Caco-2 (cell line): Measurements from ENCODE around the gene CENPF. TPM values are rescaled to one million over a fixed set of nuclear protein-coding genes. Genes with fewer than 3 reads are reported as not detected.
"Not testable (repeated sequence)": the region's sequence is repeated elsewhere in the genome, so short reads cannot be mapped to it uniquely, and the experiment has no call there.

Experiments
- BruUV-seq: library from RNA; stranded (reverse); fragments of 400-500 nt; replicated peaks from 2 replicates; lab custom pipeline; 2021; lab: Mats Ljungman, UMichigan
- CTCF ChIA-PET: fragments of 300-600 bp; sonication (Branson Sonifier 250); formaldehyde crosslinking; loops from one replicate; lab custom pipeline; 2022; ENCODE audit warnings: antibody characterized with exemption; lab: Charles Lee
- POLR2A ChIA-PET: fragments of 300-600 bp; sonication (Branson Sonifier 250); formaldehyde crosslinking; loops from one replicate; lab custom pipeline; 2022; ENCODE audit warnings: antibody characterized with exemption; lab: Charles Lee
- DNase-seq, 2 experiments: peaks; one replicate each; pipeline versions ENCODE4 v3.0.0 to v3.0.0-alpha.2; 2020 to 2022
- H3K27me3 ChIP-seq: replicated peaks from 2 replicates; pipeline ENCODE4 v1.6.0; 2011; ENCODE audit warnings: low read length; ENCODE audit not compliant: control insufficient read depth, insufficient read depth
- H3K36me3 ChIP-seq: 2 replicates; pipeline ENCODE4 v1.5.1; 2011; ENCODE audit warnings: low read length; ENCODE audit not compliant: control insufficient read depth, insufficient read depth
- H3K4me1 ChIP-seq: fragments of 250-450 bp; sonication (Bioruptor Pico); 2 replicates; pipeline ENCODE4 v1.5.1; 2020; ENCODE audit warnings: mild to moderate bottlenecking
- H3K4me3 ChIP-seq: 2 replicates; pipeline ENCODE4 v1.5.1; 2011; ENCODE audit warnings: low read depth, mild to moderate bottlenecking, control low read depth, low read length
- H3K9me3 ChIP-seq: fragments of 250-450 bp; sonication (Bioruptor Pico); 2 replicates; pipeline ENCODE4 v1.5.1; 2020; ENCODE audit warnings: mild to moderate bottlenecking, moderate library complexity
- H3K27ac Mint-ChIP-seq: one replicate; pipeline ENCODE4 v1.8.0; 2022; ENCODE audit warnings: mixed read lengths; ENCODE audit not compliant: unreplicated experiment
- H3K27me3 Mint-ChIP-seq: one replicate; pipeline ENCODE4 v1.8.0; 2022; ENCODE audit warnings: mixed read lengths; ENCODE audit not compliant: insufficient read depth, unreplicated experiment
- H3K36me3 Mint-ChIP-seq: one replicate; pipeline ENCODE4 v1.8.0; 2022; ENCODE audit warnings: mild to moderate bottlenecking, mixed read lengths; ENCODE audit not compliant: insufficient read depth, unreplicated experiment
- H3K4me1 Mint-ChIP-seq: one replicate; pipeline ENCODE4 v1.8.0; 2022; ENCODE audit warnings: low read depth, mixed read lengths; ENCODE audit not compliant: unreplicated experiment
- H3K4me3 Mint-ChIP-seq: one replicate; pipeline ENCODE4 v1.8.0; 2022; ENCODE audit warnings: mild to moderate bottlenecking, moderate library complexity, mixed read lengths; ENCODE audit not compliant: unreplicated experiment
- H3K9me3 Mint-ChIP-seq: one replicate; pipeline ENCODE4 v1.8.0; 2022; ENCODE audit warnings: mixed read lengths; ENCODE audit not compliant: unreplicated experiment
- CTCF ChIP-seq, 2 experiments: fragments of 200-600 bp in 1 of 2; IDR thresholded peaks; 1 replicate in 1 of 2; 2 replicates in 1 of 2; pipeline versions ENCODE4 v1.5.1 to v1.8.0; 2011 to 2022; ENCODE audit warnings: antibody characterized with exemption in 1 of 2, control low read depth in 1 of 2, inconsistent platforms in 1 of 2, low read depth in 1 of 2, low read length in 1 of 2, mild to moderate bottlenecking in 1 of 2, moderate library complexity in 1 of 2; ENCODE audit not compliant: insufficient read depth in 1 of 2, severe bottlenecking in 1 of 2, unreplicated experiment in 1 of 2
- intact Hi-C: fragments of 100-400 bp; cut with micrococcal nuclease; formaldehyde crosslinking; loops from one replicate; pipeline ENCODE4 v1.10.0; 2022; ENCODE audit not compliant: unreplicated experiment
- total RNA-seq: library from RNA; stranded (reverse); gene quantifications from 2 replicates; pipeline ENCODE4 v1.2.3, GENCODE V29; 2022

CENPF gene
- total RNA-seq, 1 experiment from 2014 or later, result 145 TPM

GRCh38 chr1:214603819-214604252 lies 841 bp downstream of the CENPF start:
- Histone ChIP-seq H3K9me3 (no peaks in the 10 kb centered on the region), H3K4me3 (peak overlapping the region; percentile 78), H3K27me3 (no peaks in the 10 kb centered on the region), H3K36me3 (peaks cover 2% of the 10 kb centered on the region; the same call in 1 of the 2 replicates), H3K4me1 (peaks cover 14% of the 10 kb centered on the region; the same call in 1 of the 2 replicates)
- H3K27ac Mint-ChIP-seq, result peak overlapping the region; percentile 98
- ChIA-PET POLR2A (interaction anchor here (0.7 to 0.9 kb wide), 2 partner anchors 249 to 546 kb away, joined by 3 to 4 read pairs; no protein-coding TSS in a partner anchor), CTCF (no interaction called here)
- no TSS peak for BruUV-seq
- H3K9me3 Mint-ChIP-seq, result no peaks in the 10 kb centered on the region
- no peaks in the 10 kb centered on the region for H3K27me3 Mint-ChIP-seq
- peaks cover 19% of the 10 kb centered on the region for H3K4me1 Mint-ChIP-seq
- TF ChIP-seq CTCF (IDR thresholded peaks at IDR 0.05; ENCODE audit: insufficient read depth in 1 of 2, low read depth in 1 of 2, low read length in 1 of 2, severe bottlenecking in 1 of 2, unreplicated experiment in 1 of 2), result no peak
- no peak for DNase-seq
- H3K36me3 Mint-ChIP-seq, result peaks cover 31% of the 10 kb centered on the region
- intact Hi-C loops, result loop anchor here (5.0 kb wide), 2 partner anchors 97 to 272 kb away; no protein-coding TSS in a partner anchor
- H3K4me3 Mint-ChIP-seq, result peak overlapping the region; percentile 97

DNA sequence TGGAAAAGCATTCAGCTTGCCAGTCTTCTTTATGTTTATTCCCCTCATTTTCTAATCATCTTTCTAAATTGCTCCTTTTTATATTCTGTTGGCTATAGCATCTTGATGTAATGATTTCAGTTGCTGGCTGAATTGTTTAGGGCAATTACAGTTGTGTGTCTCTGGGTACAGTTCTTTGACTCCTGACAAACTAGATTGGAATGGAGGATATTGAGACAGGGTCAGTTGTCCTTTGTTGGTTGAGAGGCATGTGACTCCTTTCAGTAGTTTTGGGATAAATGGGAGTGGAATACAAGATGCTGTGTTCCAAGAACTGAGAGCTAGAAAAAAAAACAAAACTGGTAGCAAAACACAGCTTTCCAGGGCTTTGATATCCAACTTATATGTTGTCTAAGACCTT lies 1.5 kb downstream of the CENPF start:
- Histone ChIP-seq H3K9me3 (no peaks in the 10 kb centered on the region), H3K4me1 (peaks cover 14% of the 10 kb centered on the region; the same call in 1 of the 2 replicates), H3K4me3 (peak overlapping the region; percentile 78), H3K27me3 (no peaks in the 10 kb centered on the region), H3K36me3 (peaks cover 2% of the 10 kb centered on the region; the same call in 1 of the 2 replicates)
- POLR2A ChIA-PET, result interaction anchor here (0.9 kb wide), 1 partner anchor 249 kb away, joined by 3 read pairs; no protein-coding TSS in a partner anchor
- BruUV-seq, result no TSS peak
- Mint-ChIP-seq H3K27me3 (no peaks in the 10 kb centered on the region), H3K4me1 (peaks cover 19% of the 10 kb centered on the region), H3K36me3 (peaks cover 38% of the 10 kb centered on the region), H3K27ac (peak overlapping the region; percentile 98), H3K9me3 (peaks cover 6% of the 10 kb centered on the region), H3K4me3 (peak overlapping the region; percentile 97)
- intact Hi-C loops, result loop anchor here (5.0 kb wide), 2 partner anchors 97 to 272 kb away; no protein-coding TSS in a partner anchor
- DNase-seq, result no peak
- no peak for TF ChIP-seq CTCF (IDR thresholded peaks at IDR 0.05; ENCODE audit: insufficient read depth in 1 of 2, low read depth in 1 of 2, low read length in 1 of 2, severe bottlenecking in 1 of 2, unreplicated experiment in 1 of 2)
- CTCF ChIA-PET, result no interaction called here

DNA sequence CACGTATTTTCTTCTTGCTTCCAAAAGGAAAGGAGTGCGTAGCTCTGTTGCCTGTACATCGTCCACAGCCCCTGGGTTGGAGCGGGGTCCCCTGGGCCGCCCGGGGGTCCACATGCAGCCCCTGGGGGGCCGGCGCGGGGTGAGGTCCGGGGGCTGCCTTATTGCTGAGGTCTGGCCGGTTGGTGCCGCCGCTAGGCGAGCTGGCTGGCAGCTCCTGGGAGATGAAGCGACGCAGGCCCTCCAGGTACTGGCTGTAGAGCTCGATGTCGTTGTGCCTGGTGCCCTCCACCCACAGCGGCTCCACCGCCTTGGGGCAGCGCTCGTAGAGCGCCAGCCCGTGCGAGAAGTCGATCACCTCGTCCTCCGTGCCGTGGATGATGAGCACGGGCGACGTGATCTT lies 2.5 kb downstream of the CENPF start:
- H3K4me1 ChIP-seq, result peaks cover 14% of the 10 kb centered on the region; the same call in 1 of the 2 replicates
- DNase-seq, intact Hi-C loops, H3K4me3 ChIP-seq, H3K9me3 ChIP-seq, H3K4me3 Mint-ChIP-seq, H3K36me3 ChIP-seq, H3K27me3 ChIP-seq, BruUV-seq, H3K27me3 Mint-ChIP-seq, CTCF ChIA-PET, H3K27ac Mint-ChIP-seq: not testable (repeated sequence)
- H3K9me3 Mint-ChIP-seq, result peaks cover 12% of the 10 kb centered on the region
- POLR2A ChIA-PET, result interaction anchor here (0.6 kb wide), 1 partner anchor 64 kb away, joined by 4 read pairs; no protein-coding TSS in a partner anchor
- peaks cover 44% of the 10 kb centered on the region for H3K36me3 Mint-ChIP-seq
- peaks cover 17% of the 10 kb centered on the region for H3K4me1 Mint-ChIP-seq

DNA sequence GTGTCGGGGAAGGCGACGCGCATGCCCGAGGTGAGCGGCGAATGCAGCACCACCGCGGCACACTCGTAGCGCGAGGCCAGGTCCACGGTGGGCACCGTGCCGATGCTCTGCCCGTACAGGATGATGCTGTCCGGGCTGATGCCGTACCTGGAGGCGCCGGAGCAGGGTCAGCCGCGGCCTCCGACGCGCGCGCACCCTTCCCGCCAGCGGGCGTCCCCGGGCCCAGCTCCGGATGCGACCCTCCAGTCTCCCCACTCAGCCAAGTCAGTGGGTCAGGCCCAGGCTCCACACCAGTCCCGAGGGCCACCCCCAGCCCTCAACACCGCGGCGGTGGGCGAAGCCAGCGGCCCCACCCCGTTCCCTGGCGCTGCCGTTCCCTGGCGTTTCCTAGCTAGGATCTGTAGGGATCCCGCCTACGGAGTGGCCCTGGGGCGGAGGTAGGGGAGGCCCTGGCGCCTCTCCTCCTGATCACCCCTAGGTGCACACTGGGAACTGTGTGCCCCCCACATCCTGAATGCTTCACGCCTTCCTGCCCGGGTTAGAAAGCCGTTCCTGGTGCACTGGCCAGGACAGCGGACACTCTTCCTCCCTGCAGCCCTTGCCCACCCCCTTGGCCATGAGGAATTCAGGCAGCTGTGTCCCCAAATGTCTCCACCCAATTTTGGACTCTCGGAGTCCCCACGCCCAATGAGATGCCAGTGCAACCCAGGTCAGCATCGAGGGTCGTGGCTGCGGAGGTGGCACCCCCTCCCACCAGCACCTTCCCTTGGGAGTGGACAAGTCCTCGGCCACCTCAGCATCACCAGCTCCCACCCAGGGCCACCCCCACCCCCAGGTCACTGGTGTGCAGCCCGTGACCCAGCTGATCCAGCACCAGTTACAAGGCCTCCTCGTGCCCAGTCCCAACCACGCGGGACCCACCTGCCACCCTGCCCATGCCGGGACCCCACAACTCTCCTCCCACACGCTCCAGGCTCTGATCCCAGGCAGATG lies 3.2 kb downstream of the CENPF start:
- H3K27me3 Mint-ChIP-seq, CTCF ChIA-PET, BruUV-seq, intact Hi-C loops, H3K36me3 ChIP-seq, POLR2A ChIA-PET, DNase-seq, H3K4me3 ChIP-seq, H3K27me3 ChIP-seq, H3K9me3 ChIP-seq, H3K4me1 Mint-ChIP-seq, H3K4me3 Mint-ChIP-seq, H3K27ac Mint-ChIP-seq: not testable (repeated sequence)
- peaks cover 44% of the 10 kb centered on the region for H3K36me3 Mint-ChIP-seq
- peaks cover 12% of the 10 kb centered on the region for H3K9me3 Mint-ChIP-seq
- peaks cover 14% of the 10 kb centered on the region; the same call in 1 of the 2 replicates for H3K4me1 ChIP-seq

GRCh38 chr1:214607492-214608215 lies 4.7 kb downstream of the CENPF start:
- H3K4me3 ChIP-seq, CTCF ChIA-PET, H3K27me3 Mint-ChIP-seq, H3K36me3 ChIP-seq, BruUV-seq, POLR2A ChIA-PET, H3K4me1 ChIP-seq, intact Hi-C loops, DNase-seq, H3K9me3 ChIP-seq, H3K4me3 Mint-ChIP-seq, H3K4me1 Mint-ChIP-seq, H3K27ac Mint-ChIP-seq, H3K27me3 ChIP-seq: not testable (repeated sequence)
- peaks cover 44% of the 10 kb centered on the region for H3K36me3 Mint-ChIP-seq
- H3K9me3 Mint-ChIP-seq, result peaks cover 12% of the 10 kb centered on the region
